Gastroesophageal sphincter (tissue), 3 donors: ENCODE measurements around the gene GALNT2.

Experiments
- POLR2A ChIP-seq, 2 donors: fragments of 450-650 bp; IDR thresholded peaks; one replicate each; pipeline ENCODE4 v1.6.1; 2017; ENCODE audit warnings: antibody characterized with exemption in 2 of 2, mild to moderate bottlenecking in 2 of 2, moderate library complexity in 1 of 2
- TF ChIP-seq, protein P1 (sequence below), 4 experiments: fragments of 200-600 bp in 2 of 4; fragments of 450-650 bp in 2 of 4; sonication (generic) in 1 of 4; IDR thresholded peaks; one replicate each; pipeline ENCODE4 v1.5.1; 2017 to 2019; ENCODE audit warnings: antibody characterized with exemption in 4 of 4, mild to moderate bottlenecking in 2 of 4, moderate library complexity in 2 of 4

GRCh38 chr1:230246551-230246950 is 179.5 kb downstream of the GALNT2 start:
- TF ChIP-seq POLR2A (IDR thresholded peaks at IDR 0.05), result no peak
- TF ChIP-seq, protein P1, sequence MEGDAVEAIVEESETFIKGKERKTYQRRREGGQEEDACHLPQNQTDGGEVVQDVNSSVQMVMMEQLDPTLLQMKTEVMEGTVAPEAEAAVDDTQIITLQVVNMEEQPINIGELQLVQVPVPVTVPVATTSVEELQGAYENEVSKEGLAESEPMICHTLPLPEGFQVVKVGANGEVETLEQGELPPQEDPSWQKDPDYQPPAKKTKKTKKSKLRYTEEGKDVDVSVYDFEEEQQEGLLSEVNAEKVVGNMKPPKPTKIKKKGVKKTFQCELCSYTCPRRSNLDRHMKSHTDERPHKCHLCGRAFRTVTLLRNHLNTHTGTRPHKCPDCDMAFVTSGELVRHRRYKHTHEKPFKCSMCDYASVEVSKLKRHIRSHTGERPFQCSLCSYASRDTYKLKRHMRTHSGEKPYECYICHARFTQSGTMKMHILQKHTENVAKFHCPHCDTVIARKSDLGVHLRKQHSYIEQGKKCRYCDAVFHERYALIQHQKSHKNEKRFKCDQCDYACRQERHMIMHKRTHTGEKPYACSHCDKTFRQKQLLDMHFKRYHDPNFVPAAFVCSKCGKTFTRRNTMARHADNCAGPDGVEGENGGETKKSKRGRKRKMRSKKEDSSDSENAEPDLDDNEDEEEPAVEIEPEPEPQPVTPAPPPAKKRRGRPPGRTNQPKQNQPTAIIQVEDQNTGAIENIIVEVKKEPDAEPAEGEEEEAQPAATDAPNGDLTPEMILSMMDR (IDR thresholded peaks at IDR 0.05), result no peak
